ENCODE measurements around the gene FIGNL1.
"Not testable (repeated sequence)": the region's sequence is repeated elsewhere in the genome, so short reads cannot be mapped to it uniquely, and the experiment has no call there.

Gene FIGNL1

GRCh38 chr7:50470250-50471163 lies 20.4 kb upstream of the FIGNL1 start:
- DNase-seq: no peak

- no peak for DNase-seq
Observed at GRCh38 chr7:50469181-50469580, 19.0 kb upstream of the FIGNL1 start.

GRCh38 chr7:50467817-50468610 lies 17.9 kb upstream of the FIGNL1 start:
- DNase-seq: peak; percentile 91

- DNase-seq: peak; percentile 35
Observed at GRCh38 chr7:50466815-50467585, 16.9 kb upstream of the FIGNL1 start.

- no peak for DNase-seq
Observed at GRCh38 chr7:50463035-50463434, 12.9 kb upstream of the FIGNL1 start.

- no peak for DNase-seq
Observed at GRCh38 chr7:50462361-50462760, 12.2 kb upstream of the FIGNL1 start.

- DNase-seq: no peak
Observed at GRCh38 chr7:50461695-50462094, 11.5 kb upstream of the FIGNL1 start.

GRCh38 chr7:50459183-50459582 lies 9.0 kb upstream of the FIGNL1 start:
- DNase-seq: not testable (repeated sequence)

GRCh38 chr7:50458651-50459050 lies 8.5 kb upstream of the FIGNL1 start:
- not testable (repeated sequence) for DNase-seq

GRCh38 chr7:50456371-50457123 lies 6.4 kb upstream of the FIGNL1 start:
- no peak for DNase-seq

GRCh38 chr7:50455658-50456057 lies 5.5 kb upstream of the FIGNL1 start:
- no peak for DNase-seq

- DNase-seq: no peak
Observed at GRCh38 chr7:50454968-50455367, 4.8 kb upstream of the FIGNL1 start.

GRCh38 chr7:50450590-50451032 lies 461 bp upstream of the FIGNL1 start:
- DNase-seq: no peak

GRCh38 chr7:50449501-50449880 lies 659 bp downstream of the FIGNL1 start:
- no peak for DNase-seq

- DNase-seq: no peak
Observed at GRCh38 chr7:50448823-50449222, 1.3 kb downstream of the FIGNL1 start.

GRCh38 chr7:50446542-50446960 lies 3.6 kb downstream of the FIGNL1 start:
- DNase-seq: no peak

- no peak for DNase-seq
Observed at GRCh38 chr7:50436133-50436806, 13.9 kb downstream of the FIGNL1 start.

- DNase-seq: no peak
Observed at GRCh38 chr7:50431722-50432305, 18.3 kb downstream of the FIGNL1 start.

- no peak for DNase-seq
Observed at GRCh38 chr7:50431316-50431715, 18.8 kb downstream of the FIGNL1 start.

- no peak for DNase-seq
Observed at GRCh38 chr7:50428911-50429310, 21.2 kb downstream of the FIGNL1 start.

GRCh38 chr7:50427518-50427917 lies 22.6 kb downstream of the FIGNL1 start:
- no peak for DNase-seq

All from retina (tissue), 1 donor.